Effector CD8-positive, alpha-beta T cell (primary cell): Measurements from ENCODE around the gene GRAMD1A.

Experiments
- DNase-seq: peaks from one replicate; lab custom pipeline; 2025; lab: John Stamatoyannopoulos, UW

Gene GRAMD1A

DNA sequence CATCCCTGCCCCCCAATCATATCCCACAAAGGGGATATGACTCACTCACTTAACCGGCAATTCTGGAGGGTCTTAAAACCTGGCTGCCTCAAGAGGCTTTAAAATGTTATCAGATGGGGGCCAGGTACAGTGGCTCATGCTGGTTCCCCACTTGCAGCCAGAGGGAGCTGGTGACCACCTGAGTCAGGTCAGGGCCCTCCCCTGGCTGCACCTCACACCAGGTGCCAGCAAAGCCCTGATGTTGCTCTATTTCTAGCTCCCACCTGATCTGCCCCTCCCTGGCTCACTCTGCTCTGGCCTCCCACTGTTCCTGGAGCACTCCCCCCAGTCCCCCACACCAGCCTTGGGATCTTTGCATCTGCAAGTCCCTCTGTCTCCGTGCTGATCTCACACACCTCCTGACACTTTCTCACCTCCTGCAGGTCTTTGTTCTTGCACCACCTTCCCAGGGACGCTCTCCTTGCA, 55.6 kb downstream of the GRAMD1A start:
- no peak for DNase-seq

DNA sequence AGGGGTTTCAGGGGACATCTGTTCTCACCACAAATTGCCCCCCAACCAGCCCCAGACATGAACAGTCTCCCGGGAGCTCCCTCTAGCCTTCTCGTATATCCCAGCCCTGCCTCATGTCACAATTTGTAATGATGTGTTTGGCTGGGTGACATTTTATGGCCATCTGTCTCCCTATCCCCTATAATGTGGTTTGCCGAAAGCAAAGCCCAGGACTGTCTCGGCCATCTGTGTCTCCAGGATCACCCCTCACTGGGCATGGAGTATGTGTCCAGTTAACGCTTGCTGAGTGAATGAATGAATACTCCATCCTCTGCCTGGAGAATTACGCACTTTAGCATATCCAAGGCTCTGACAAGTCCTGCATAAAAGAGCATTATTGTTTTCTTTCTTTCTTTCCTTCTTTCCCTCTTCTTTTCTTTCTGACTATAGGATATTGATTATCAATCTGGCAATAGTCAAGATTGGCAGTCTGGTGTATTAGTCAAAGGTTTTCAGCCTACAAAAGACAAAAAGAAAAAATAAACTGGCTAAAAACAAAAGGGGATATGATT, 56.5 kb downstream of the GRAMD1A start:
- no peak for DNase-seq

DNA sequence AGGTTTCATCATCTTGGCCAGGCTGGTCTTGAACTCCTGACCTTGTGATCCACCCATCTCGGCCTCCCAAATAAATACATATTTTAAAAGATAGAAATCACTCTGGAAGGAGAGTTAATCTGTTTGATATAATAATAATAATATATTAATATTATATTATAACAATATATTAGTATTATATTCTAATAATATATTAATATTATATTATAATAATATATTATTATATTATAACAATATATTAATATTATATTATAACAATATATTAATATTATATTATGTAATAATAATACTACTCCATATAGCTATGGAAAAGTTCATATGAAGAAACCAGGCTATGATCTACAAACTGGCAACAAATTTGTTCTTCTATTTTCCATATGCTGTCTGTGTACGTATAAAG, 58.2 kb downstream of the GRAMD1A start:
- no peak for DNase-seq

DNA sequence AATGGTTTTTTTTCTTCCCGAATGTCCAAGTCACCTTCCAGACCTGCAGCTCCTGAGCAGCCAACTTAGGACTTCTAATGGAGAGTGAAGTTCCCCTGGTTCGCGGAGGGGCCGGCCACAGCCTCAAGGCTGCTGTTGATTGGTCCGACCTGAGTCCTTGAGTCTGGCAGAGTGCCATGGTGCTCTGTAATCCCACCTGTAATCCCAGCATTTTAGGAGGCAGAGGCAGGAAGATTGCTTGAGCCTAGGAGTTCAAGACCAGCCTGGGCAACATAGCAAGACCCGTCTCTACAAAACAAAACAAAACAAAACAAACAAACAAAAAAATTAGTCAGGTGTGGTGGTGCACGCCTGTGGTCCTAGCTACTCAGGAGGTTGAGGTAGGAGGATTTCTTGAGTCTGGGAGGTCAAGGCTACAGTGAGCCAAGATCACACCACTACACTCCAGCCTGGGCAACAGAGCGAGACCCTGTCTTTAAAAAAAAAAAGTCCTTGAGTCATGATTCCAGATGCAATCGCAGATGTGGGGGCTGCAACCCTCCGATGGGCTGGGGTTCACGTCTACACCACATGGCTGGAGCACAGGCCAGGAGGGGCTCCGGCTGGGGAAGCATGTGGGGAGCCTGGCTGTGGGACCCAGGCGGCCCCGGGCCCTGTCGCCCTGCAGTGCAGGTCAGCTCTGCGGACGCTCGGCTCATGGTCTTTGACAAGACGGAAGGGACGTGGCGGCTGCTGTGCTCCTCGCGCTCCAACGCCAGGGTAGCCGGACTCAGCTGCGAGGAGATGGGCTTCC, 59.1 kb downstream of the GRAMD1A start:
- DNase-seq, result no peak

DNA sequence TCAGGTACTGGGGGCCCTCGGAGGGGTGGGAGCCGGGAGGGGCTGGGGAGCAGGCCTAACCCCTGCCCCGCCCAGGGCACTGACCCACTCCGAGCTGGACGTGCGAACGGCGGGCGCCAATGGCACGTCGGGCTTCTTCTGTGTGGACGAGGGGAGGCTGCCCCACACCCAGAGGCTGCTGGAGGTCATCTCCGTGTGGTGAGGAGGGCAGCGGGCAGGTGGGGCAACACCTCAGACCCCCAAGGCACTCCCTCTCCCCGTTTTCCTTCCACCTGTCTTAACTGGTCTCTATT, 59.6 kb downstream of the GRAMD1A start:
- DNase-seq, result no peak

DNA sequence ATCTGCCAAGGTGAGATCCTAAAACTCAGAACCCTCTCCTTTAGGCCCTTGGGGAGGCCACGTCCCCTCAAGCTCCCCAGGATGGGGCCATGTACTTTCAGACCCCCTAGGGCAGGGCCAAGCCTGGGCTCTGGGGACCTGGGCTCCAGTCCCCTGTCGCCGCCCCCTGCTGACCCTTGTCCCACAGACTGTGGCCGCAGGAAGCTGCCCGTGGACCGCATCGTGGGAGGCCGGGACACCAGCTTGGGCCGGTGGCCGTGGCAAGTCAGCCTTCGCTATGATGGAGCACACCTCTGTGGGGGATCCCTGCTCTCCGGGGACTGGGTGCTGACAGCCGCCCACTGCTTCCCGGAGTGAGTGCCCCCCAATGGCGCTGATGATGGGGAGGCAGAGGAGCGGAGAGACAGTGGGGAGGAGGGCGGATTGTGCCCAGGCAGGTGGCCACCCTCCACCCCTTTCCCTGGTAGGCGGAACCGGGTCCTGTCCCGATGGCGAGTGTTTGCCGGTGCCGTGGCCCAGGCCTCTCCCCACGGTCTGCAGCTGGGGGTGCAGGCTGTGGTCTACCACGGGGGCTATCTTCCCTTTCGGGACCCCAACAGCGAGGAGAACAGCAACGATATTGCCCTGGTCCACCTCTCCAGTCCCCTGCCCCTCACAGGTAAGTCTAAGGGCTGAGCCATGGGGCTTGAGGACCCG, 60.2 kb downstream of the GRAMD1A start:
- no peak for DNase-seq

DNA sequence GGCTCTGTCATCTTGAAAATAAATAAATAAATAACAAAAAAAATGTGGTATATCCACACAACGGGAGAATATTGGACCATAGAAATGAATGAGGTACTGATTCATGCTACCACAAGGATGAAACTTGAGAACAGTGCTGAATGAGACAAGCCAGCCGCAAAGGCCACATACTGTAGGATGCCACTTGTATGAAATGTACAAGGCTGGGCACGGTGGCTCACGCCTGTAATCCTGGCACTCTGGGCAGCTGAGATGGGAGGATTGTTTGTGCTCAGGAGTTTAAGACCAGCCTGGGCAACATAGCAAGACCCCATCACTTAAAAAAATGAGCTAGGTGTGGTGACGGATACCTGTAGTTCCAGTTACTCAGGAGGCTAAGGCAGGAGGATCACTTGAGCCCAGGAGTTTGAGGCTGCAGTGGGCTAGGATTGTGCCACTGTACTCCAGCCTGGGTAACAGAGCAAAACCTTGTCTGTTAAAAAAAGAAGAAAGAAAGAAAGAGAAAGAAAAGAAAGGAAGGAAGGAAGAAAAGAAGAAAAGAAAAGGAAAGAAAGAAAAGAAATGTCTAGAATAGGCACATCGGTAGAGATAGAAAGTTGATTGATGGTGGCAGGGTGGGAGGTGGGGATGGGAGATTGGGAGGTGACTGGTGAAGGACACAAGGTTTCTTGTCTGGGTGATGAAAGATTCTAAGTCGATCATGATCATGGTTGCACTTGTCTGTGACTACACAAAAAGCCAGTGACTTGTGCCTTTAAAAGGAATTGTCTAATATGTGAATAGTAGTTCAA, 61.7 kb downstream of the GRAMD1A start:
- no peak for DNase-seq

DNA sequence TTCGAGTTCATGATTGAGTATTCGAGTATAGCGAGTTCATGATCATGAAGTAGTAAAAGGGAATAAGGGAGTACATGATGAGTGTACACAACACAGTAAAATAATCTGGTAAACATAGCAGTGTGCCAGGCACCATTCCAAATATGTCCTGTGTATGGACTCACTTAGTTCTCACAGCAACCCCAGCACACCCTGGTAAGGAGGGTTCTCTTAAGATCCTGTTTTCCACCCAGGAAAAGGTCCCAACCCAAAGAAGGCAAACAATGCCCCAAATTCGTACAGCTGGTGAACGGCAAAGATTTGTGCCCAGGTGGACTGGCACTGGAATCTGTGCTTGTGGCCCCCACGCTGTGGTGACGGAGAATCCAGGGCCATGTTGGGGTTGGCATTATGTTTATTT, 62.8 kb downstream of the GRAMD1A start:
- DNase-seq, result no peak

DNA sequence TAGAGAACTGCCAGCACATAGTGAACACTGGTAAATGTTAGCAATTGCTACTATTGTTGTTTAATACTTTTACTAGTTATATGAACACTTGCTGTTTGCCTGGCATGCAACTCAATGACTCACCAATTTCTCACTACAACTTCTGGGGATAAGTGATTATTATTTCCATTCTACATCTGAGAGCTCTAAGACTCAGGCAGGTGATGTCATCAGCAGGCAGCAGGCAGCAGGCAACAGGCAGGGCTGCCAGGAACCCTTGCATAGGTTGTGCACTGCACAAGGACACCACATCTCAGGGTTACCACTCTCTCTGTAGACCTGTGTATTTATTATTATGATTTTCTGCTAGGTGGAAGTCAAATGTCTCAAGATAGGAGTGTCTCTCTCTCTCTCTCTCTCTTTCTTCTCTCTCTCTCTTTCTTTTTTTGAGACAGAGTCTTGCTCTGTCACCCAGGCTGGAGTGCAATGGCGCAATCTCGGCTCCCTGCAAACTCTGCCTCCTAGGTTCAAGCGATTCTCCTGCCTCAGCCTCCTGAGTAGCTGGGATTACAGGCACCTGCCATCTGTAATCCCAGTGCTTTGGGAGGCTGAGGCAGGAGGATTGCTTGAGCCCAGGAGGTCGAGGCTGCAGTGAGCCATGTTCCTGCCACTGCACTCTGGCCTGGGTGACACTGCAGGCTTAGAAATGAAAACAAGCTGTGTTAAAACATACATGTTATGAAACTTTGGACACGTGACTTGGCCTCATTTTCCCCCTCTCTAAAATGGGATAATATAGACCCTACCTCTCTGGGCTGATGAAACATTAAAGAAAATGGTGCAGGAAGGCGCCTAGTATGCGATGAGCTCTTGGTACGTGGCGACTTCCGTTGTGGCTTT, 64.1 kb downstream of the GRAMD1A start:
- DNase-seq, result no peak

DNA sequence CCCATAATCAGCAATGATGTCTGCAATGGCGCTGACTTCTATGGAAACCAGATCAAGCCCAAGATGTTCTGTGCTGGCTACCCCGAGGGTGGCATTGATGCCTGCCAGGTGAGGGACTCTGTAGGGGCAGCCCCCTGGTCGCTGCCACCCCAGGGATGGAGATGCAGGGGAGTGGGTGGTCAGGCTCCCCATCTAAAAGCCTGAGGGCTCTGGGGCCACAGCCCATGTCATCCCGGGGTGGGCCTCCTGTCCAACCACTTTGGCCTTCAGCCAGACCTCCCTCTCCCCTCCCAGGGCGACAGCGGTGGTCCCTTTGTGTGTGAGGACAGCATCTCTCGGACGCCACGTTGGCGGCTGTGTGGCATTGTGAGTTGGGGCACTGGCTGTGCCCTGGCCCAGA, 65.5 kb downstream of the GRAMD1A start:
- no peak for DNase-seq

DNA sequence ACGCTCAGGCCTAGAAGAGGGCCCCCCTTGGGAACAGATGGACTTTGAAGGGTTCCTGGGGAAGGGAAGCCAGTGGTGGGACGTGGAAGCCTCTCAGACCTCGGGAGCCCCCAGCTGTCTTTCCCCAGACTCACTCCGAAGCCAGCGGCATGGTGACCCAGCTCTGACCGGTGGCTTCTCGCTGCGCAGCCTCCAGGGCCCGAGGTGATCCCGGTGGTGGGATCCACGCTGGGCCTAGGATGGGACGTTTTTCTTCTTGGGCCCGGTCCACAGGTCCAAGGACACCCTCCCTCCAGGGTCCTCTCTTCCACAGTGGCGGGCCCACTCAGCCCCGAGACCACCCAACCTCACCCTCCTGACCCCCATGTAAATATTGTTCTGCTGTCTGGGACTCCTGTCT, 66.0 kb downstream of the GRAMD1A start:
- no peak for DNase-seq

DNA sequence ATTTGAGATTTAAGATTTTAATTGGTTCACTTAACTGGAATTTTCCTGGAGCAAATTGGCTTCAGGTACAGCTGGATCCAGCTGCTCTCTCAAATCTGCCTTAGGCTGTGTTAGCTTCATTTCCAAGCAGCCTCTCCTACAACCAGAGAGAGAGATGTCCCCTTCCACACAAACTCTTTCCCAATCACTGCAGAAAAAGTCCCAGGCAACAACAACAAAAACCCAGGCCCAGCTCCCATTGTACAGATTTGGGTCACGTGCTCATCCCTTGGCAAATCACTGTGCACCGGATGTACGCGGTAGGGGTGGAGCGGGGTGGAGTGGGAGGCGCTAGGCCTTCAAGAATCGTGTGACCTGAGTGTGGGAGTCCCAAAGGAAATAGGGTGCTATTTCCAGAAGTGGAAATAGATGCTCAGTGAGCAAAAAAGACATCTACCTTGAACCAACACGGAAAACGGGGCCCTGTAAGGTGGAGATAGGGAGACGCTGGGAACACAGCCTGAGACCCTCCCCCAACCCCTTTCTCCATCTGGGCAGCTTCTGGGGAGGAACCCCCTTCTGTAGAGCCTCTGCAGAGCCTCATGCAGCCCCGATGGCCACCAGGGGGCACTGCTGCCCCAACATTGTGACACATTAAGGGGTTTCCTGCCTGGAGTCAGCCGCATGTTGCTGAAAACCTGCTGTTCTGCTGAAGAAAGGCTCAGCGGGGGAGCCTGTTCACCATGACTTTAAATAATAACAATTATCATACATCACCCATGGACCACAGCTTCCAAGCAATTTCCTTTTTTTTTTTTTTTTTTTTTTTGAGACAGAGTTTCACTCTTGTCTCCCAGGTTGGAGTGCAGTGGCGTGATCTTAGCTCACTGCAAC, 66.8 kb downstream of the GRAMD1A start:
- peak; percentile 83 for DNase-seq

DNA sequence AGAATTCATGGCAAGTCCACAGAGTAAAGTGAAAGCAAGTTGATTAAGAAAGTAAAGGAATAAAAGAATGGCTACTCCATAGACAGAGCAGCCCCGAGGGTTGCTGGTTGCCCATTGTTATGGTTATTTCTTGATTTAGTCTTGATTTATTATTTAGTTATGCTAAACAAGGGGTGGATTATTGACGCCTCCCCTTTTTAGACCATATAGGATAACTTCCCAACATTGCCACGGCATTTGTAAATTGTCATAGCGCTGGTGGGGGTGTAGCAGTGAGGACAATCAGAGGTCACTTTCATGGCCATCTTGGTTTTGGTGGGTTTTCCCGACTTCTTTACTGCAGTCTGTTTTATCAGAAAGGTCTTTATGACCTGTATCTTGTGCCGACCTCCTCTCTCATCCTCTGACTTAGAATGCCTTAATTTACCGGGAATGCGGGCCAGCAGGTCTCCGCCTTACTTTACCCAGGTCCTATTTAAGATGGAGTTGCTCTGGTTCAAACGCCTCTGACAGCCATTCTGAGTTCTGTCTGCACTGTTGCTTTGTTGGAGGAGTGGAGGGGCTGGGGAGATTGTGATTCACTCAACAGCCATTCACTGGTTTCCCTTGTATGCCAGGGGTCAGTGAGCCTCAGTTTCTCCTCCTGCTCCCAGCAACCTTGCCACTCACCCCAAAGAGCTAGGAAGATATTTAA, 69.0 kb downstream of the GRAMD1A start:
- no peak for DNase-seq

DNA sequence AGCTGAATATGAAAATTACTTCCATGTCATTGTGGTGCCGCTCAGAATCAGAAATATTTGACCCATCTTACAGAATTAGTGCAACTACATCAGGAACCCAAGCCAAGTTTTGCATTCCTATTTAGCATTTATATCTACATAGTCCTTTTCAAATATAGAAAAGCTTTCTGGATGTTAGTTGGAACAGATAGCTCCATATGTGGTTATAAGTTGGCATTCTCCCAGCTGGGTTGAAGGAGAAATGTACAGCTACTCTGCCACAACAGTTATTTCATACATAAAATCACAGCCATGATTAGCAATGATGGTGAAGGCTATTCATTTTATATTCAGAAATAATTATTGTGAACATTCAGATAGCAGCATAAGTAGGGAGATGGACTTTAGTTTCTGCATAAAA, 69.6 kb downstream of the GRAMD1A start:
- DNase-seq, result no peak

DNA sequence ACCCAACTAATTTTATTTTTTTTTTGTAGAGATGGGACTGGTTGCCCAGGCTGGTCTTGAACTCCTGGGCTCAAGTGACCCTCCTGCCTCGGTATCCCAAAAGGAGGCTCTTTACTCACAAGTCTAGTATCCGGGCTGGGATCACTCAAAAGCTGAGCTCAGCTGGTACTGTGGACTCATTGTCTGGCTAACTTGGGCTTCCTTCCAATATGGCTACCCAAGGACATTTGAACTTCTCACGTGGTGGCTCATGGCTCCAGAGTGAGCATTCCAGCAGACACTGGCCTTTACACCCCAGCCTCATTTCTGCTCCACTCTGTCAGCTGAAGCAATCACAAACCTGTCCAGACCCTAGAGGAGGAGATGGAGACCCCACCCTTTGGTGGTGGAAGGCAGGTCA, 70.3 kb downstream of the GRAMD1A start:
- DNase-seq, result no peak

DNA sequence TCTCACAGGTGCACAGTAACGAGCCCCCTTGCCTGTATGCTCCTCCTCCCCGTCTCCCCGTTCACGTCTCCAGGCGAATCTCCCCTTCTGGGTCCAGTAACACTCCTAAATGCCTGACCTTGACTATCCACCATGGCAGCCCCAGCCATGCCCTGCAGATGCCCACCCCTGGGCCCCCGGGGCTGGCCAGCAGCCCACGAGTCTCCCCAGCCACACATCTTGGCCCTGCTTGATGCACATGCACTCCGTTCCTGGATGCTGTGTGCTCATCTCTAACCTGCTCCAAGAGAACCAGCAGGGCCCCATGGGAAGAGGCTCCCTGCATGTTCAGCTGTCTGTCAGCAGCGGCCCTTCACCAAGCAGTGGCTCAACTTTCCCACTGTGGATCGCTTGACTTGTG, 73.4 kb downstream of the GRAMD1A start:
- DNase-seq, result no peak

DNA sequence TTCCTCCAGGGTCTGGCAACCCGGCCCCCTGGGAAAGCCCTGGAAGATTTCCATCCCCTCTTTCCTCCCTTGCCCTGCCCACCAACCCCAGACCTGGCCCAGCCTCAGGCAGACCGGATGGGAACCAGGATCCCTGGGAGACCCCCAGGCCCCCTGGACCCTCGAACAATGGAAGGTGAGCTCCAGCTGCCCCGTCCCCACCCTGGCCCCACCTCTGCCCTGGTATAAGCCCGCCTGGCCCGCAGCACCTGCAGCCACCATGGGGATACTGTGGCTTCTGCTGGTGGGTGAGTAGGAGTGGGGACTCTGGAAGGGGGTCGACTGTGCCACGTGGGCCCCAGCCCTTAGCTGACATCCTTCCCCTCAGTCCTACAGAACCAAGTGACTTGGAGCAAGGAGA, 73.8 kb downstream of the GRAMD1A start:
- no peak for DNase-seq

DNA sequence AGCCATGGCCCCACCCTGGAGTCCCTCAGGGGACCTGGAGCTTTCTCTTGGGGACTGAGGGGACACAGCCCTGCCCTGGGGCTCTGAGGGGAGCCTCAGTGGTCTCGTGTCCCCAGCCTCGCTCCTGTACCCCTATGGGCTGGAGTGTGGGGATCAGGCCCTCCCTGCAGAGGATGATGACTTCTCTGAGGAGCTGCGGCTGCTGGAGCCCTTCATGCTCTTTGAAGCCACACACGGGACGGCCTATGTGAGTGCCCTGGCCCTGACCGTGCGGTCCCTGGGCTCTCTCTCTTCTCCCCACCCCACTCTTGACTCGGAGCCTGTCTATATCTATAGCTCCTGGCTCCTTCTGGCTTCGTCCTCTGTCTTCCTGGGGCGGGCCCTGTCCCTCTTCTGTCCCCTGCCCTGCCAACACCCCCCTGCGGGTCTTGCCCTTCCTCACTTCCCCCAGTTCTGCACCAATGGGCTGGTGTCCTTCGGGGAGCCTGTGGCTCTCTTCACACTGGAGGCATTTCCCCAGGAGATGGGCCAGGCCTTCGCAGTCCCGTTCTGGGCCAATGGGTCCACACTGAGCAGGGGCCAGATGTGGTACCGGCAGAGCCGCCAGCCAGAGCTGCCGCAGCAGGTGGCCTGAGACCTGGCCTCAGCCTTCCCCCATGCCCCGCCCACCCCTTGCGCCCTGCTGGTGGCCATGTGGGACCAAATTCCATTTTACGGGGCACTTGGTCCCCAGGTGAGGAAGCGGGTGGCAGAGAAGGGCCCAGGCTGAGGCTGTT, 74.5 kb downstream of the GRAMD1A start:
- no peak for DNase-seq
